AML-193 (cell line): ENCODE data around the gene CDRT4.

Experiments
- DNase-seq, 2 experiments: peaks; one replicate each; lab custom pipeline; 2025; lab: John Stamatoyannopoulos, UW

The CDRT4 gene

DNA sequence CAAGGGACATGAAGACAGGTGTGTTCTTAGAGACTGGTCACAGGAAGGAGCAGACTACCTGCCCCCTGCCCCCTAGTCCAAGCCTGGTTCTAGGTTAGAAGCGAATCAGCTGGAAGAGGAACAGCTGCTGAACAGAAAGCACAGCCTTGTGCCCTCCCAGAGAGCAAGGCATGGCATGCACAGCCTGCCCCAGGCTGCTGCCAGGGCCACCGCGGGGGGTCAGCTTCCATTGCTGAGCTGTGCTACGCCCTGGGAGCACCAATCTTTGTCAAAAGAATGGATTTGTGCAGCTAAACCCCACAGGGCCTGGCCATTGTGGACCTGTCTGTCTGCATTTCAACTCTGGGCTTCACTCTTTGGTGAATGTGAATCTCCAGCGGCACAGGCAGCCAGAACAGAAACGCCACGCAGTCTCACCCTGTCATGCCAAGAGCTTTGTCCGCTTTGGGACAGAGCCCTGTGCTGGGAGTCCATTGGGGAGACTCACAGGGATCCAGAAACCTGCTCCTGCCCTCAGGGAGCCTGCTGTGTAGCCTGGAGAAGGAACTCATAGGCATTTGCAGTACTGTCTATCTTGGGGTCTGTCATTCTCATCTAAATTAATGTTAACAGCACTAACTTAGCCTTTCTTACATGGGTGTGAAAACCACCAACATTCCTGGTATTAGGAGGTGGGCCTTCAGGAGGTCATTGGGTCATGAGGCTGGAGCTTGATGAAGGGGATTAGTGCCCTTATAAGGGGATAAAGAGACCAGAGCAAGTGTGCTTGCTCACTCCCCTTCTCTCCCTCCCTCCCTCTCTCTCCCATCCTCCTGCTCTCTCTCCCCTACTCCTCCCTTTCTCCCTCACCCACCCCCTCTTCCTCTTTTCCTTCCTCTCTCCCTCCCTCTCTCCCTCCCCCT is 25.6 kb upstream of the CDRT4 start:
- DNase-seq, result no peak

DNA sequence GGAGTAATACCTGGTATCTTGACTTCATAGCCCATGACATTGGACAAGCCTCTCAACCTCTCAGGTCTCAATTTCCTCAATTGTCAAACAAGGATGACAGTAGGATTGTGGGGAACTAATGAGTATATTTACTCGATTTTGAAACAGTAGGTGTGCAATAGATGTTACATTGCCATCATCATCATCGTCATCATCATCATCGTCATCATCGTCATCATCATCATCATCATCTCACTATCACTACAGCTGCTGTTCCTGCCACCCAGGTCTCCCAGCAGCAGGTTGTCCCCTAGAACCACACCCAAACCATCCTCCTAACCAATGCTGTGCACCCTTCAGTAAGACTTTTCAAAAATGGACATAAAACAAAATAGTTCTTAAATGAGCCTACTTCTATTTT is 24.8 kb upstream of the CDRT4 start:
- DNase-seq, result no peak

DNA sequence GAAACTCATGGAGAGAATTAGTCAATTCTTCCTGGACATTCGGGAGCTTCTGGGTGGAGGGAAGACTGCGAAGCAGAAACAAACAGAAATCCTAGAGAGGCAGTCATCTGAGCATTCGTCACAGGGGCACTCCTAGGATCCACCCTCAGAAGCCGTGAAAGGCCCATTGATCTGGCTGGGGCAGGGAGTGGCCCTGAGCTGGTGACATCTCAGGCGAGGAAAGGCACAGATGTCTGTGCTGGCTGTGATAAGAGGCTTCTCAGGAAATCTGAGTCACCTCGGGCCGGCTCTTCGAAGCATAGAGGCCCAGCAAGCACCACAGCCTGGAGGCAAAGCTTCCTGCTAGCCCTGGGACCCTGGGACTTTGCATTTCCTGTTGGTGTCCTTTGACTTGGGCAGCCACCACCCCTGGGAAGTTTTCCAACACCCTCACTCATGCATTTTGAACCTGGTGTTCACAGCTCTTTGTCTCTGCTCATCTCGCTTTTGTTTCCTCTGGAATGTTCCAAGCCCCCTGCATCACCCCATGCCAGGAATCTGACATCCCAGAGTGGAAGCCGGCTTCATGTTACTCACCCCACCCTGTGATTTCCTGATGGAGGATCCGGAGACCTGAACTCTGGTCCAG is 23.3 kb upstream of the CDRT4 start:
- no peak for DNase-seq

DNA sequence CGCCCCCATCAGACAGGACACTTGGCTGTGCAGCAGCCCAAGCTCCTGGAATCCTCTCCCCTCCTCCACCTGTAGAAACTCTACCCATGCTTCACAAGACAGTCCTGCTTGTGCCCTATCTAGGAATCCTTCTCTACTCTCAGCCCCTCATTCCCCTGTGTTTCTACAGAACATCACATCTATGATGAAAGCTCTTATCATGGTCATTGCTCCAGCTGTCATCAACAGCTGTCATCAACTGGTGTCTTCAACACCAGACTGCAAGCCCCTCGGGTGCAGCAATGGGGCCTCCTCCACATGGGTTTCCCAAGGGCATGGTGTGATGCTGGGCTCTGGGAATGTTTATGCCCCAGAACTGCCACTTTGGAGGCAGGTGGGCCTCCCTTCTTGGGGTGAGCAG is 21.1 kb upstream of the CDRT4 start:
- no peak for DNase-seq

DNA sequence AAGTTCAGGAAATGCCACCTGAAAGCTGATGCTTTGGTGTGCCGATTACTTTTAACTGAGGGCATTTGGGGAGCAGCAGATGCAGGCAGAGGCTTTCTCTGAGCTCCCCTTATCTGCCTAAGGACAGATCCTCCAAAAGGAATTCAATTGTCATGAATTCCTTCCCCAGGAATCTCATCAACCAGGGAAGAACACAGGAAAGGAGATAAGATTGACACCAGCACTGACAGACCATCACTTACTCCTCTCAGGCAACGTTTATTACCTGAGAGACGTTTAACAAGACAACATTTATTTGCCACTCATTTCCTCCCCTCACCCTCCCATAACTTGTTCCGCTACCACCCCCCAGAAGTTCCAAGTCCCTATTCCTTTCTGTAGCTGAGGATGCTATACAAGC is 17.6 kb upstream of the CDRT4 start:
- DNase-seq, result no peak

DNA sequence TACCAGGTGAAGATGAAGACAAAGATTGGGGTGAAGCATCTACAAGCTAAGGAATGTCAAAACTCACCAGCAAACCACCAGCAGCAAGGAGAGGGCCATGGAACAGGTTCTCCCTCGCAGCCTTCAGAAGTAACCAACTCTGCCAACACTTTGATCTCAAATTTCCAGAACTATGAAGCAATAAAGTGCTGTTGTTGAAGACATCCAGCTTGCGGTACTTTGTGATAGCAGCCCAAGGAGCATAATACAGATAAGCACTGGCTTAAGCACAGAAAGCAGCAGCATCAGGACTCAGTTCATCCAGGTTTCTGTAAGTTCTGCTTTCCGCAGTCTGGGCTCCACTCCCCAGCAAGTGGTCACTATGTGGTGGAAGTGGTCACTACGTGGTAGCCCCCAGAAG is 16.0 kb upstream of the CDRT4 start:
- DNase-seq, result no peak

DNA sequence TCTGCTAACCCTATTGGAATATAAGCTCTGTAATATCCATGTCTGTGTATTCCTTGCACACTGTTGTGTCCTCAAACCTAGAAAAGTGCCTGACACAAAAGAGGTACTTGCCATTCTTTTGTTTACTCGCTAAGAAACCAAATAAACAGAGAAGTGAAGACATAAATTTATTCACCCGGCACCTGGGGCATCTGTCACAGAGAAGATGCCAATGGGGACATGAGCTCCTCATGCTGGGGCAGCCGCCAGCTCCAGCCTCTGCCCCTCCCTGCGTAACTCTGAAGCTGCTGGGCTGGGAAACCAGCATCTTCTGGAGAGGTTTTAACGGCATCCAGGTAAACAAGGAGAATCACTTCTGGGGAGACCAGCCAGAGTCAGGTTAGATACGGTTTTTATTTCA is 15.1 kb upstream of the CDRT4 start:
- DNase-seq, result no peak

DNA sequence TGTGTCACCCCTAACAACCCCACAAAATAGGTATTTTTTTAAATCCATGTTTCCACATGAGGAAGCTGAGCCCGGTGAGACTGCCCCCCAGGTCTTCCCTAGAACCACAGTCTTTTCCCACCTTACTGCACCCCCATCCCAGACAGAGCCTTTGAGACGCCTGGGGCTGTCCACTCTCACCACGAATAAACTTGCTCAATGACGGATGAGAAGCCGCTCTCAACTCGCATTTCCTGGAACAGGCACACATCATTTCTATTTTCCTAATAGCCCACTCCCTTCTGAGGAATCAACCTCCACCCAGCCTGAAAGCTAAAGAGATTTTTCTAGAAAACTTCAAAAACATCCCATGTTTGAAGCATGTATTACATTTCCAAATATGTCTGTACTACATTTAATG is 14.1 kb upstream of the CDRT4 start:
- DNase-seq, result no peak

DNA sequence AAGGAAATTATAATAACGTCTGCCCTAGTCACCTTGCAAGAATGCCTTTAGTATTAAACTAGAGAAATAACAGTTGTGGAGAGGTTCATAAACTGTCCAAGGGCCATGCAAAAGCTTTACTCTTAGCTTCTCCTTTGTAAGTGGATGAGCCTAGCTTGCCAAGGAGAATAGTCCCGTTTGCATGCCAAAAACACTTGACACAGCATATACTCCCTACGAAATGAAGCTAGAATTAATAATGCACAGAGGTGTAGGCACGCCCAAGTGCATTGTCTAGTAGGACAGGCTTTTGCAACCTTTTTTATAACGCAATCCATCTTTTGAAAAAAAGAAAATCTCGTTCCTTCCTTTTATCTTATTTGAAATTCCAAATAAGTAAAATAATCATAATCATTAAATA is 12.8 kb upstream of the CDRT4 start:
- DNase-seq, result no peak

DNA sequence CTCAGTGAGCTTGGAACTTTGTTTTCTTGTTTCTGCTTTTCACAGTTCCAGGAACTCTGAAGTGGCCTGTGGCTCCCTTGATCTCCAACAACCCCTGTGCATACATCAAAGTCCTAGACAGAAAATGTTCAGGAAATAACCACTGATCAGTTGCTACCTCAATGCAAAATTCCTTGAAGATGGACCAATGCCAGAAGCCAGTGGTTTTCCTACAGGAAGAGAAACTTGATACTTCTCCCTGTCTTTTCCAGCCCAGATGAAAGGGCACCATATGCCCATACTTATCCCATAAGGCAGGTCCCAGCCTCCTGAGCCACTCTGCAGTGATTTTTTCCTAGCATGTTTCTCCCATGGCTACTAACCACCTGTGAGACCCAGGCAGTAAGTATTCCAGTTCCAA is 12.3 kb upstream of the CDRT4 start:
- DNase-seq, result no peak

DNA sequence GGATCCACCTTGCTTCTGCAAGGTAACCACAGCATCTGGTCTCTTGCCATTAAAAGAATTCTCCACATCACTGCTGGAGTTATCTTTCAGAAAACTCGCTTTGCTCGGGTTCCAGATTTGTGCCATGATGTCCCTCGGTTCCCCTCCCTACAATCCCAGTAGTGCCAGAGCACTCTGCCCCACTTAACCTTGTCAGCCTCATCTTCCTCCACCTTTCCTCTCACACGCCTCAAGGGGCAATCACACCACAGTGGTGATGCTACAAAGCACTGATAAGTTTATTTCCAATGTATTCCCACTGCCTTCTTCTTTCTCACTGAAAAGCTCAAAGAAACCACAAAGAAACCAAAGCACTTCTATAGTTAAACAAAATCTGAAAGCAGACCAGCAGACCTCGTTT is 11.4 kb upstream of the CDRT4 start:
- no peak for DNase-seq

DNA sequence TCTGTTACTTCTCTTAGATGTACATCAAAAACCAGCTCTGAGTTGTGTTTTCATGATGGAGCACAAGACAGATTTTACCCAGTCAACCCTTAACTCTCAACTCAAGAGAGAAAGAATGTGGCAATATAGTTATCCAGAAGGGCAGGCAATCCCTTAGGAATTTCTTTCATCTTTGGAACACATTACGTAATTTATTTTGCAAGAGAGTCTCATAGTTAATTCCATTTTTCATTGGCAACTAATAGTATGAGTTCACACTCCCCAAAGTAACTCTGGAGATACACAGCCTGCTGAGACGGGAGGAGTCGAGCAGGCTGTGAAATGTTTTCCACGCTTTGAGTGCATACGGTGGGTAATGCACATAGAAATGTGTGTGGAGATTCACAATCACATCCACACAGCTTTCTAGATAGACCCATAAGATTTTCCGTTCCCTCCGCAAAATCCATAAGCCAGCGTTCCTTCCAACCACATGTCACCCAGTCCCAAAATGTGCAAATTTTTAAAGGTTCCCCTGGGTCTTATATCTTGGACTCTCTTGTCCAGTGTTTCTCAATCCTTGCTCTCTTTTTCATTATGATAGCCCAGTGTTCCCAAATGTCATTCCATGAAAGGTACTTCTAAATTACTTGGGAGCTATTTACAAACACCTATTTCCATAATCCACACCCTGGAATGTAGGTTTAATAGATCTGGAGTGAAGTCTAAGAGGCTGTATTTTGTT is 8.4 kb upstream of the CDRT4 start:
- no peak for DNase-seq

DNA sequence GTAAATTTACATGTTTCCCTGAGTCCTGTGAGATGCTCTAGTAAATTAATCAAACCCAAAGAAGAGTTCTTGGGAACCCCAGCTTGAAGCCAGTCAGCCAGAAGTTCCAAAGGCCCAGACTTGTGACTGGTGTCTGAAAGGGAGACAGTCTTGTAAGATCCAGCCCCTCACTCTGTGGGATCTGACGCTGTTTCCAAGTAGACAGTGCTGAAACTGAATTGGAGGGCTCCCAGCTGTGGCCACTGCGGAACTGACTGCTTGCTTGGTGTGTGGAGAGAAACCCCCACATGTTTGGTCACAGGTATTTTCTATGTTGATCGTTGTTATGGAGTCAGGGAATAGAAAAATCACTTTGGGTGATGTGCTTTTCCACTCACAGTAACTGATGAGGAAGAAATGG is 5.5 kb upstream of the CDRT4 start:
- no peak for DNase-seq

DNA sequence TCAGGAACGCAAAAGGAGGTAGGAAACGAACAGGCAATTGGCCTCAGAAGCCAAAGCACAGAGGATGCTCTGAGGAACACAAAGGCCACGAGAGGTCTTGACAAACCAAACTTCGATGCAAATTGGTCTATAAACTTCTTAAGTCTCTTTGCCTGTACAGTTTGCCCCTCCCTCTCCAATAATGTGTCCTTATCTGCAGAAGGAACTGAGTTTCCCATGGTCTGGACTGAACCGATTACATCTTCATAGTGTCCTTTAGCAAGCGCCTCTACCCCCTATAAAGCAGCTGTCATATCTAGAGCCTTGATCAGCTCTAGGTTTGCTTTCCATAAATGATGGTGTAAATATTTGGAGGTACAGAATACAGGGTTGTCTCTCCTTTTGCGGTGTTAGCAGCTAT is 3.1 kb upstream of the CDRT4 start:
- no peak for DNase-seq

DNA sequence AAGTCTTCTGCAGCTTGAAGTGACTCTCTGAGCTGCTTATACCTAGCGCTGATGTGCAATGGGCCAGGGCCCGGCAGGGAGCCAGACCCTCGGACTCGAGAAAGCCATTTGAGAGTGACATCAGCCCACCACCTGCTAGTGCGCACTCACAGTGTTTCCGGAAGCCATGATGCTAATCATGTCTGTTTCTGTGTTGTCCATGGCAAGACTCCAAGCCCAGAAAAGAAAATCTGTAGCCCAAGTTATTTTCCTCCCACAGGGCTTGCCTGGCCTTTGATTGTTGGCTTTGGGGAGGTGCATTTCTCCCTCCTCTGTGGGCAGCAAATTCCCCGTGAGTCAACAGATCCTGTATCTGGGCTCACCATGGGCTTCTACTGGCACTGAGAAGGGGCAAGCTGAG is 1.8 kb upstream of the CDRT4 start:
- no peak for DNase-seq

DNA sequence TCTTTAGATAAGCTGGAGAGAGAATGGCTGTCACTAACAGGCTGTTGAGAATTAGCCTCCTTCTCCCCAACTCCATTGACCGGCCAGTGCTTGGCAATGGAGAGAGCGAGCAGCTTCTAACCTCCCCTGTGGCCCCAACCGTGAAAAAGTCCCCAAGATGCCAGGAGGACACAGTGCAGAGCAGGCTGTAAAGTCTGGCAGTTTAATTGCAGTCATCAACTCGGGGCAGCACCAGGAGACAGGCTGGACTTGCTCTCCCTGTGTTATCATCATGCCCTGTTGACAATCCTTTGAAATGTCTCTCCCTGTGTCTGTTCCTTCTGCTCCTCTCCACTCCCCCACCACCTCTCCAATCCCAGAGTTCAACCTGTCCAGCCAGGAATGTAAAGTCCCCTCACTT is 705 bp upstream of the CDRT4 start:
- no peak for DNase-seq

DNA sequence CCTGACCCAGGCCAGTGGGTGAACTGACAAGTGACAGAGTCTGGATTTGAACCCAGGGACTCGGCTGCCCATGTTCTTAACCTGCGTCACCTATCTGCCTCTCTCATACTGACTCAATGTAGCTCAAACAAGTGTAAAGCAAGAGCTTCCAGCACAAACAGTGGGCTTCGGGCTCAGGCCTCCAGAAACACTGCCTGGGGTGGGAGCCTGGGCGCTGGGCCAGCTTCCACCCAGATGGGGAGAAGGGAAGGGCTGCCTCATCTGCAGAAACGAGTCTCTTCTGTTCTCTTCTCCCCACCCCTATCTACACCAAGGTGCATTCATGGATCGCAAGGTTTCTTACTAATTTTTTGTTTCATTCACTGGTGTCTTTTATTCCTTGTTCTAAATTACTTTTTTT is 1.3 kb downstream of the CDRT4 start:
- no peak for DNase-seq

DNA sequence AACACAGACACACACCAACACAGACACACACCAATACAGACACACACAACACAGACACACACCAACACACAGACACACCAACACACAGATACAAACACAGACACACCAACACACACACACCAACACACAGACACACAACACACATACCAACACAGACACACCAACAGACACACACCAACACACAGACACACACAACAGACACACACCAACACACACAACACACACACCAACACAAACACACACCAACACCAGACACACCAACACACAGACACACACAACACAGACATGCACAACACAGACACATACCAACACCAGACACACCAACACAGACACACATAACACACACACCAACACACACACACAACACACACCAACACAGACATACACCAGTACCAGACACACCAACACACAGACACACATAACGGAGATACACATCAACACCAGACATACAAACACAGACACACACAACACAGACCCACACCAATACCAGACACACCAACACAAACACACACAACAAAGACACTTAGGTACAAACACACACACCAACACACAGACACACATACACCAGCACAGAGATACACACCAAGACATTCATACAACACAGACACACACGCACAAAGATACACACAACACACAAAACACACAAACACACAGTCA is 2.2 kb downstream of the CDRT4 start:
- no peak for DNase-seq

DNA sequence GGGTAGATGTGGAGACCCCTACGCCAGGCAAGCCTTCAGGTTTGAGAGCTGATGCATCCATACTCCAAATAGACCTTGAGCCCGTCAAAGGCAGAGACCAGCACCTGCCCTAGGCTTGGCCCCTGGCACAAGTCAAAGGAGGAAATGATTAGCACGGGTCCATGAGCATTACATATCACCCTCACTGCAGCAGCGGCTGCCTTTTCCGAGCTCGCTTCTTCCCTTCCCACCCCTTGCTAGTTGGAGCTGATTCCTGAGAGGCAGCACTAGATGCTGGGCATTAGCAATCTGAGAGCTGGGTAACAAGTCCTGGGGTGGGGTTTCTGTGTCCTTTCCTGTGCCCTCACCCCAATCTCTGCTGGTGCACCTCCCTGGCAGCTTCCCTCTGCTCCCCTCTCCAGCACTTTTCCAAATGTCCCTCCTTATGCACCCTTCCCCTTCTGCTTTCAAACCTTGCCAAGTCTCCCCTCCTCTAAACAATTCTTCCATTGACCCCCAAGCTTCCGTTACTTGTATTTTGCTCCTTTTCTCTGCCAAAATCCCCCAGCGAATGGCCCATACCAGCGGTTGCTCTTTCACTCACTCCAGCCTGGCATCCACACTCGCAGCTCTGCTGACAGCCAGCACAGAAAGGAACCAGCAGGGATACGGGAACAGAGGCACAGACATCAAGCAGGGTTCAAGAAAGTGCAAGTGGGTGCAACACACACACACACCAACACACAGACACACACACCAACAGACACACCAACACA is 3.0 kb downstream of the CDRT4 start:
- no peak for DNase-seq

DNA sequence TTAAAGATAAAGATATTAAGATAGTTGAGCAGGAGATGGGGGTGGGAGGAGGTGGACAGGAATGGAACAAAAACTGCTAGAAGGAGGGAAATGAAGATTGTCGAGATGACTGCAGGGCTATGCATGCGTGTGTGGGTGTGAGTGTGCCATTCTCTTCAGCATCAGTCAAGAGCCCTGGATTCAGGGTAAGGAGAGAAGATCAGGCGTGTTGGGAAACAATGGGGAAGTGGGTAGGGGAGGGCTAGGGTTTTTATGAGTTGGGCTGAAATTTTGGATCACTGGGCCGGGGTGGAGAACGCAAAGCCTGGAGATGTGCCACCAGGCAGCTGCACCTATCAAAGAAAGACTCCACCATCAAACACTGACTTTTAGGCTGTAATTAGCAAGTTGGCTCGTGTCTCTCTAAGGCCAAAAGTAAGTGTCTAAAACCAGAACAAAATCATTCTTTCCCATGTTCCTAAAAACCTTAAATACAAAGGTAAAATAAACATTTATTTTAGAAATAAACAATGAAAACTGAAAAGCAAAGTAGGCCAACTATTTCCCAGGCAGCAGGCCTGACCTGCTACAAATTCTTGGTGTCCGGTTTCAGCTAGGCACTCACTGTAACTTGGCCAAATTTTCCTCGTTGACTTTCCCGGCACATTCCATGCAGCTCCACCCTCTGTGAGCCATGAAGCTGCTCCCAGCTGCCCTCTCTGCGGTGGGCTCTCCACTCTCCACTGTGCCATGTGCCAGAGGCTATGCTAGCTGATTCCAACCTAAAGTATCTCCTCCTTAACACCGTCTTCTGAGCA is 4.2 kb downstream of the CDRT4 start:
- DNase-seq, result no peak

DNA sequence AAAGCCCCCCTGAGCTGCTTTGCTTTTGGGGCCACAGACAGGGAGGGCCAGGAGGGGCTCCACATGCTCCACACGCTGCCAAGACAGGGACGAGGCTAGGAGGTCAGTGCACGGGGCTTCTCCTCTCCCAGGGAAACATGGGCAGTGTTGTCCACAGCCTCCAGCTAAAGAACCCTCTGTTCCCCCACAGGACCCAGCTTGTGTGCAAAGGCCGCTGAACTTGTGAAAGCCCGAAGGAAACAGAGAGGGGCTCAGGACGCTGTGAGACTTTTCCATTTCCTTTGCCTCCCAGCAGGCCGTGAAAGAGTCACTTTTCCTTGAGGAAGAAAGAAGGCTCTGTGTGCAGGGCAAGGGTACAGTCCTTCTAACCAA is 9.7 kb downstream of the CDRT4 start:
- DNase-seq, result no peak
